KBM-7 (cell line): ENCODE results near the gene DGKI.

Experiments used
- DNase-seq: peaks from one replicate; pipeline ENCODE4 v3.0.0-alpha.2; 2015
- in situ Hi-C: fragments of 300-500 bp; cut with MboI; formaldehyde crosslinking; loops from 2 replicates; pipeline ENCODE4 v1.14.3; 2020; ENCODE audit warnings: low sequenced_read_pairs, low pct_unique_long_range_greater_than_20kb, mixed read lengths

The DGKI gene

GRCh38 chr7:137434946-137435345 lies 411.8 kb downstream of the DGKI start:
- in situ Hi-C loops: no loop called here
- DNase-seq: no peak

GRCh38 chr7:137434530-137434929 lies 412.2 kb downstream of the DGKI start:
- in situ Hi-C loops: no loop called here

GRCh38 chr7:137423321-137423720 lies 423.5 kb downstream of the DGKI start:
- in situ Hi-C loops: no loop called here

More at GRCh38 chr7:137434530-137434929, 412.2 kb downstream of the DGKI start:
- no peak for DNase-seq

GRCh38 chr7:137421366-137421765 lies 425.4 kb downstream of the DGKI start:
- no peak for DNase-seq
- in situ Hi-C loops: no loop called here

More at GRCh38 chr7:137423321-137423720, 423.5 kb downstream of the DGKI start:
- DNase-seq: no peak

- DNase-seq: no peak
- in situ Hi-C loops: no loop called here
Observed at GRCh38 chr7:137418841-137419240, 427.9 kb downstream of the DGKI start.

- DNase-seq: no peak
- in situ Hi-C loops: no loop called here
Observed at GRCh38 chr7:137417464-137417863, 429.3 kb downstream of the DGKI start.

GRCh38 chr7:137413901-137414300 lies 432.9 kb downstream of the DGKI start:
- in situ Hi-C loops: no loop called here
- DNase-seq: no peak

- DNase-seq: no peak
- in situ Hi-C loops: no loop called here
Observed at GRCh38 chr7:137411446-137411845, 435.3 kb downstream of the DGKI start.

- in situ Hi-C loops: no loop called here
- no peak for DNase-seq
Observed at GRCh38 chr7:137408126-137408525, 438.6 kb downstream of the DGKI start.

GRCh38 chr7:137407078-137407477 lies 439.7 kb downstream of the DGKI start:
- DNase-seq: no peak
- in situ Hi-C loops: no loop called here

GRCh38 chr7:137404660-137405317 lies 442.0 kb downstream of the DGKI start:
- in situ Hi-C loops: no loop called here
- DNase-seq: no peak

GRCh38 chr7:137403353-137403695 lies 443.4 kb downstream of the DGKI start:
- DNase-seq: no peak
- in situ Hi-C loops: no loop called here

- no peak for DNase-seq
- in situ Hi-C loops: no loop called here
Observed at GRCh38 chr7:137402536-137403352, 444.0 kb downstream of the DGKI start.

- no peak for DNase-seq
- in situ Hi-C loops: no loop called here
Observed at GRCh38 chr7:137399827-137400823, 446.6 kb downstream of the DGKI start.

GRCh38 chr7:137396051-137396450 lies 450.7 kb downstream of the DGKI start:
- no peak for DNase-seq
- in situ Hi-C loops: no loop called here

- no peak for DNase-seq
- in situ Hi-C loops: no loop called here
Observed at GRCh38 chr7:137395420-137395819, 451.4 kb downstream of the DGKI start.

- DNase-seq: no peak
- in situ Hi-C loops: no loop called here
Observed at GRCh38 chr7:137393570-137393969, 453.2 kb downstream of the DGKI start.

GRCh38 chr7:137390076-137390475 lies 456.7 kb downstream of the DGKI start:
- in situ Hi-C loops: no loop called here
- no peak for DNase-seq

GRCh38 chr7:137388916-137389315 lies 457.9 kb downstream of the DGKI start:
- no peak for DNase-seq
- in situ Hi-C loops: no loop called here

GRCh38 chr7:137386966-137387365 lies 459.8 kb downstream of the DGKI start:
- DNase-seq: no peak
- in situ Hi-C loops: no loop called here
